ENCODE data around the gene GPC6. TPM values are rescaled to one million over a fixed set of nuclear protein-coding genes. Genes with fewer than 3 reads are reported as not detected.
A peak's percentile ranks its signal among the peaks of the same experiment; 100 is the strongest.

The GPC6 gene
- total RNA-seq, 1 donor from 2014 or later, result 15.6 TPM

DNA sequence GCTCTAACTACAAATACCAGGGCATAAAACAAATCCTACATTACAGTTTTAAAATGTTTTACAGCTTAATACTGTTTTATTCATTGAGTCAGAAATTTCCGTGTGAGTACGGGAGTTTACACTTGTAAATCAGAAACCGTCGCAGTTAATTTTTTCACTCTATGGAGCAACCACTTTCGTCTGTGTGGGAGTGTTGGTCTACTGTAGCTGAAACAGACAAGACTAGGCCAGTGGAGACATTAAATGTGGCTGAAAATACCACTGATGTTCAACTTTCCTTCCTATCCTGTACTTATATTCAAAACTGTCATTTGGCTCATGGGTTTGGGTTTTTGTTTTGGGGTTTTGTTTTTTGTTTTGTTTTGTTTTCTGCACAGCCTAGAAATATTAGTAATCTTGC is 984.2 kb downstream of the GPC6 start:
- ATAC-seq (no peak), DNase-seq (ENCODE audit: low spot score) (no peak)

DNA sequence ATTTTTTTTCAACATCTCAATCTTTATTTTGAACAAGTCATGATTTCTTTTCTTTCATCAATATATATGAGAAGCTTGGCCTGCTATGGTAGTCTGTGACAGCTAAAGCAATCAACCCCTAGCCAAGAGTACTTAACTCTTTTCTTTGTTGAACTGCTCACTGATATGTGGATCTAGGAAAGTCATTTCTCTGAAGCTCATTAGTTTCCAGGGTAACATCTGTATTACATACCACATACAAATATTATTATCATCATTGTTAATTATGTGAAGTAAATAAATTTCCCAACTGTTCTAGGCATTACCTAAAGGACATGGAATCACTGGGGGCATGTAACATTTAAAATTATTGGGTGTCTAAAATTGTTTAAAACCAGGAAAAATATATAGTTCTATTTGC is 985.6 kb downstream of the GPC6 start:
- DNase-seq (ENCODE audit: low spot score), result no peak
- no peak for ATAC-seq

DNA sequence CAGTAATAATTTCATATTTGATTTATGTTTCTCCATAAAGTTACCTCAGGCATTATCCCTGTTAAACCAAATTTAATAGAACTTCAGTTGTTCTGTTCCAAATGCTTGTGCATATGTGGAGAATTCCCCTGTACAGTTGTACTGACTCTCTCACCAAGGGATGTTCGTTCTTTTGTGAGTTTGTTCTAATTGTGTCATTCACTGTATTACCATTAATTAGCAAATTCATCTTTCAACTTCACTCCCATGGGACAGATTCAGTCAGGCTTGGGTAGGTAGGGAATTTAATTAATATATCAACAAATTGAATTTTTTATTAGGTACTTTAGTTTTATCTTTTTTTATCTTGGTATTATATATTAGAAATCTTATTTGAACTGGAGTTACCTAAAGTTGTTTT is 987.5 kb downstream of the GPC6 start:
- ATAC-seq, result no peak

DNA sequence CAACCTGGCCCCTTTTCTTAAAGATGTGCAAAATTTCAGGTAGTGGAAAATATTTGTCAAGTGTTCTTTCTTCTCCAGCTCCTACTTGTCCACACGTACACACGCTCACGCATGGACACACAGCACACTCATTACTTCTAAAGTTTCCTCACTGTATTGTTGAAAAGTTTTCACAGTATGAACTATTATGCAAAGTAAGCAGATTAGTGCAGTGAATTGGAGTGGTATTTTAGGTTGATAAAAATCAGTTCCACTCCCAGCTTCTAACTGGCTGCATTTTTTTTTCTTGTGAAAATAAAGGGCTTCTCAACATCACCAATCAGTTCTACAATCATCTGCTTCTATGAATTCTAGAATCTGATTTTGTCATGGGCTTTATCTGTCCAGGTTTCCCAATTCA is 988.4 kb downstream of the GPC6 start:
- DNase-seq (ENCODE audit: low spot score), result no peak
- no peak for ATAC-seq

More for the DNA sequence above, 987.5 kb downstream of the GPC6 start:
- DNase-seq (ENCODE audit: low spot score), result no peak

DNA sequence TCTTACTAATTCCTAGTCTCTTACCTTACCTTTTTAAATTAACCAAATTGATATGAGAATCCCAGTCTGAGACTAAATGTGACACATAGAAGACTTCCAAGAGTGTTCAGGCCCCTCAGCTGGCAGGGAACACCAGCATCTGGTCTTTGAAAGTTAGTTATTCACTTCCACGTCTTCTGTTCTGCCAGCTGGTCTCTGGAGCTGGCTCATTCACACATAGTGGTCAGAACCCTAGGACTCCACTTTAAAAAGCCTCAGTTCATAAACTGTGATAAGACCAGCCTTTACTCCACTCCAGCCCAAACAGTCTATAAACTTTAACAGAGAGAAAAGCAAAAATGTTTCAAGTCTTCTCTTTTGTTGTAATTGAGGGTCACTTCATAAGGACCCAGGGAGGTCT is 989.9 kb downstream of the GPC6 start:
- ATAC-seq (no peak), DNase-seq (ENCODE audit: low spot score) (no peak)

DNA sequence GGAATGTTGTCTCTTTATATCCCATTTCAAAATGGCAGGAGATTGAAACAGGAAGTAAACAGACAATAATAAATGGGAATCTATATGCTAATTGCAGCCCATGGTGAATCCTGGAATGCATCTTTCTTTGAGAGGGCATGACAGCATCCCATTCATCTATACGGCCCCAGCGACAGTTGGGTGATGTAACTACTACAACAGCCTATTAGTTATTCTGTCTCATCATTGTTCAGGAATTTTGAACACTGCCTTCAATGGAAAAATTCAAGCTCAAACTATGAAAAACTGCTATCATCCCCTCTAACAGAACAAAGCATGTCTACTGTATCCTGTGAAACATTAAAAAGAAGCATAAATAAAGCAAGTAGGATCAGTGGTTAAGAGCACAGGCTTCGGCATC is 990.8 kb downstream of the GPC6 start:
- ATAC-seq, result no peak
- DNase-seq (ENCODE audit: low spot score), result no peak

DNA sequence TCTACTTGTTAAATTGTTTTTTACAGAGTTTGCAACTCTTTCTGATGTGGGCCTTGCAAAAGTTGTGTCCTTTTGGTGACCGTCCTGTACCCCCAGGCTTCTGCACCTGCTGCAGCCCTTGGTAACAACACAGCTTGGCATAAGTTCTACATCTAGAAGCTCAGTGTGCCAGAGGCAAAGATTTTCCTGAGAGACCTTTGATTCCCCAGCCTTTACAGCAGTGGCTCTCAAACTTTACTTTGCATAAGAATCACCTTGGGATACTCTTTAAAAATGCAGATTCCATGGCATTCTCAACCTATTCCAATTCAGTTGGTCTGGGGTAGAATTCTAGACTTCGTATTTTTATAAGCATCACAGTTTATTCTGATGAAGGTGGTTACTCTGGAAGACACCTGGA is 991.9 kb downstream of the GPC6 start:
- ATAC-seq (no peak), DNase-seq (ENCODE audit: low spot score) (no peak)

DNA sequence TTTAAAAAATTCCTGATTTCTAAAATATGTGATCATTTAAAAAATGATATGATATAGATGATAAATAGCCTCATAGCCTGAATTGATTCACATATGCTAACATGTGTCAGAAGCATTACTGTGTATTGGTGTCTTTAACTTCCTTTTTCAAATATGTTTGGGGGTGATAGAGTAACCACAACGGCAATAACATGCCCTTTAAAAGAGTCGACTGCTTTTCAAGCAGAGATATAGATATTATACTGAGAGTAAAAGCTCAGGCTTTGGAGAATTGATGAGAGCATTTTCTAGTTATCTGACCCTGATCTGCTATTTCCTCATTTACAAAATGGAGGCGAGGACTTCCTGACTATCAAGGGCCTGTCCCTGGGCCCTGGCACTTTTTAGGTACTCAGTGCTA is 992.3 kb downstream of the GPC6 start:
- ATAC-seq (no peak), DNase-seq (ENCODE audit: low spot score) (no peak)

DNA sequence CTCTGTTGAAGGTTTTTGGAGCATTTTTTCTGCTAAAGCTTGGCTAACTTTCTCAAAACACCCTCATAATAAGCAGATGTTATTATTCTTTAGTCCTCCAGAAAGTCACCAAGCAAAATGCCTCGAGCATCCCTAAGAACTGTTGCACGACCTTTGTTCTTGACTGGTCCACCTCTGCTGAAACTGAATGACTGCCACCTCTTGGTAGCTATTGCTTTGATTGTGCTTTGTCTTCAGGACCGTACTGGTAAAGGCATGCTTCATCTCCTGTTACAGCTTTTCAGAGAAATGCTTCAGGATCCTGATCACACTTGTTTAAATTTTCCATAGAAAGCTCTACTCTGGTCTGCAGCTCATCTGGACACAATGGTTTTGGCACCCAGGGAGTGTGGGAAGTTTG is 998.1 kb downstream of the GPC6 start:
- ATAC-seq (peak; percentile 41), DNase-seq (ENCODE audit: low spot score) (no peak)

DNA sequence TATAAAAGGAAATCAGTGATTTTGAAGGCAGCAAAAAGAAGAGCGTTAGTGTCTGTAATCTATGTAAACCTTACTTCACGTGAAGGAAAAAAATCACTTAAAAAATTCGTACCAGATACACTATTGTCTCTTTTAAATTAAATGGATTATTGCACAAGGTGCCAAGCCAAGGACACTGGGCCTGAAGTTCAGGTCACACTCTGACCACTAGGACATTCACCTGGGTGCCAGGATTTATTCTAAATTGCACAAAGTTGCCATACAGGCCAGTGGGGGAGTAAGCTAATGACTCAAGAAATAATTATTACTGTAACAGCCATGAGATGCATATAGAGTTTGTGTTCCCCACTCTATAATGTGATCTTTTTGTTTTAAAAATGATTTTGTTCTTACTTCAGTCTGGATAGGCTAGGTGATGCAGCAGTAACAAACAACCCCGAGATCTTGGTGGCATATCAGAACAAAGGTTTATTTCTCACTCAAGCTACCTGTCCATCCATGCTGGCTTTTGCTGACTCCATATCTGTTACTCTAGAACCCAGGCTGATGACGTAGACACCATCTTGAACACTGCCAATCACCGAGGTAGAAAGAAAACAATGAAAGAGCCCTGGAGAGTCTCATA is 1000.8 kb downstream of the GPC6 start:
- no peak for DNase-seq (ENCODE audit: low spot score)
- peak; percentile 53 for ATAC-seq

DNA sequence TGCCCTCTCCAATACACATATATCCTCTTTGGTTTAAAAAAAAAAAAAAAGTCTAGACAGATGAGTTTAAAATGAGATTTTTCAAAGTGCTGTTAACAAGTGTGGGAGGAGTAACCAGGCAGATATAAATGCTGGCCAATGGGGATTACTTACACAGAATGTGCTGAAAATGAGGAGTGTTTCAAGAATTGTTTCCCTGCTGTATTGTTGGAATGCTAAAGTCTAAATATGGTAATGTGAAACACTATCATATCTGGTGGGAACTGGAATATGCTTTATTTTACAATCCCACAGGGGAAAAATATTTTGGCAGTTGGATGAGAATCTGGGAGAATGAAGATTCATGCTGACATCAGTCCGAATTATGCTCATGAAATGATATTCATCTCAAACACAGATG is 1002.2 kb downstream of the GPC6 start:
- no peak for DNase-seq (ENCODE audit: low spot score)

DNA sequence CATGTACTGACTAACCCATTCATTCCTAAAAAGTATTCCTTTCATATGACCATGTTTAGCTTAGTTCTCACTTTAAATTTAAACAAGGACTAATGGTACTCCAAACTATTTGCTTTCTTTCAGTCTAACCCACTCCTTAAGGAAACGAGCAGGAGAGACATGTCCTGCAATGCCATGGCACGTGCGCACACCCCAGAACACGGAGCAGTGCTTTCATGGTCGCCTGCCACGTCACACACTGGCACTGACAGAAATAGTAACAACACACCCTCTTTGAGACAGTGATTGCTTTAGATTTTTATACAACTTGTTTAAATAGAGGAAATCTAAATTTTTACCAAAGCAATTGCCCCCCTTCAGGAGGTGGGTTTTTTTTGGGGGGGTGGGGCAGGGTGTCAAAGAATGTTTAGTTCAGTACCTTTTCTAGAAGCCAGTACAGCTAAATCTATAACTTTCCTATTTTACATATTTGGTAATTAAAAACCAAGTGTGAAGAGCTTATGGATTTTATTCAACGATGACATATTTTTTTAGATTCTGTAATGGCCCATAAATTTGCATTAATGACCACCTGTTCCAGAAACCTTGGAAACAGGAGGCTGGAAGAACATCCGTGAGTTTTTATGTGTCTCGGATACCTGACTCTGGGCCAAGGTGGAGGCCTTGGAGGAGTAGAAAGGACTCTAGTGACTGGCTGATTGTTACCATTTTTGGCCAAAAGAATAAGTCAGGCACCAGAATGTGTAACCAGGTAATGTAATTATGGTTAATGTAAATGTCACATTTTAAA is 1005.7 kb downstream of the GPC6 start:
- no peak for DNase-seq (ENCODE audit: low spot score)
- ATAC-seq, result no peak

More for the DNA sequence above, 1002.2 kb downstream of the GPC6 start:
- no peak for ATAC-seq

DNA sequence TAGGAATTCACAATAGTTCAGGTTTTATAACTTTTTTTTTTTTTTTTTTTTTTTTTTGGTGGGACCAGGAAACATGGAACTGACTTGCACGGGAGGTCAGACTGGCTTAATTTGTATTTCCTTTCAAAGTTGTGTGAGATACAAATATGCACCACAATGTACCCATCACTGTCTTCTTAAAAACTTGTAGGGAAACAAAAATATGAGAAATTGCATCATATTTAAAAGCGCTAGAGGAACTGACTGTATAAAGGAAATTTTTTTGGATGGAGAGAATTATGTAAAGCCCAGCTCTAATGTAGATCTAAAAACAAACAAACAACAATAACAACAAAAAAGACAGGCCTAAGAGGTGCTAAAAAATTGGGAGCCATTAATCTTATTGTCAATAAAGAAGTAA is 1006.3 kb downstream of the GPC6 start:
- DNase-seq (ENCODE audit: low spot score) (no peak), ATAC-seq (no peak)

DNA sequence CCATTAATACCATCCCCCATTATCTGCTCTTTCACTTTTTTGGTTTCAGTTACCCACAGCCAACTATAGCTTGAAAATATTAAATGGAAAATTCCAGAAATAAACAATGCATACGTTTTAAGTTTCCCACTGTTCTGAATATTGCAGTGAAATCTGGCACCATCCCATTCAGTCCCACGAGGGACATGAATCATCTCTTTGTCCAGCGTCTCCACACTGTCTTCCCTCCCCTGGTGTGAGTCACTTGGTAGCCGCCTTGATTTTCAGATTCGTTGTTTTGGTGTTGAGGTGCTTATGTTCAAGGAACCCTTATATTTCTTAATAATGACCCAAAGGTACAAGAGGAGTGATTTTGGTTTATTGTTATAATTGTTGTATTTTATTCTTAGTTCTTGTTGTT is 1006.8 kb downstream of the GPC6 start:
- ATAC-seq (no peak), DNase-seq (ENCODE audit: low spot score) (no peak)

DNA sequence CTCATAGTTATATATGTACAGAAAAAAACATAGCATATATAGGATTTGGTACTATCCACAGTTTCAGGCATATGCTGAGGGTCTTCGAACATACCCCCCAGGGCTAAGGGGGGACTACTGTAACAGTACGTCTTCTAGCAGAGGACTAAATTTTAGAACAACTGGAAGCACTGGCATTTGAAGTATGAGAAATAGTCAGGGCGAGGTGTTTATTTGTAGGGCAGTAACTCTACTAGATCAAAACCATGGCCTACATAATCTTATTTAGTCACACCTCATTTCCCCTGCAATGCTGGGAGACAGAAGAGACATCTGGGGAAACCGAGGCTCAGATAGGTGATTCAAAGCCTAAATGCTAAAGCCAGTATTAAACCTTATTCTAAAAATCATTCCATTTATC is 1007.2 kb downstream of the GPC6 start:
- ATAC-seq (no peak), DNase-seq (ENCODE audit: low spot score) (no peak)

DNA sequence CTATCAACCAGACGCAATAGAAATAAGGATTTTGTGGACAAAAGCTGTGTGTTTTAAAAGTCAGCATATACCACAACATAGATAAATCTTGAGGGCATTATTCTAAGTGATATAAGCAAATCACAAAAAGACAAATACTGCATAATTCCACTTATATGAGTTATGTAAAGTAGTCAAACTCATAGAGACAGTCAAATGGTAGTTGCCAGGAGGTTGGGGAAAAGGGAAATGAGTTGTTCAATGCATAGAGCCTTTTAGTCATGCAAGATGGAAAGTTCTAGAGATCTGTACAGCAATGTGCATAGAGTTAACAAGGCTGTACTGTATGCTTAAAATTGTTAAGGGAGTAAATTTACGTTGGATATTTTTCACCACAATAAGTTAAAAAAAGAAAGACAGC is 1008.1 kb downstream of the GPC6 start:
- DNase-seq (ENCODE audit: low spot score) (no peak), ATAC-seq (no peak)

DNA sequence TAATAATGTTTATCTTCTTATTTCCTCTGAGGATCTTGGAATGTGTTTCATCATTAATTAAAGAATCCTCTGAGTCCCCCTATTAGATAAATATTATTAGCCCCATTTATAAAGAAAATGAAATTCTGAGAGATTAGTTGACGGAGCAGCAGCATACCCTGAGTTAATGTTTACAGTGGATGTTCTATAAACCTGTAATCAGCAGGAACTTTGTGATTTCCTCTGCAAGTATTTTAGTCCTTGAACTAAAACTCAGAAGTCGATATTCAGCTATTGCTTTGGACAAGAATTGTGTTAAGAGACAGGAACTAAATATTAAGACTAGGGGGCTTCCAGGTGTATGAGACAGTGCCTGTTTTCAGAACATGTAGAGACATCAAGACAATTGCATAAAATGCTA is 1009.5 kb downstream of the GPC6 start:
- DNase-seq (ENCODE audit: low spot score), result no peak
- ATAC-seq, result peak; percentile 73

DNA sequence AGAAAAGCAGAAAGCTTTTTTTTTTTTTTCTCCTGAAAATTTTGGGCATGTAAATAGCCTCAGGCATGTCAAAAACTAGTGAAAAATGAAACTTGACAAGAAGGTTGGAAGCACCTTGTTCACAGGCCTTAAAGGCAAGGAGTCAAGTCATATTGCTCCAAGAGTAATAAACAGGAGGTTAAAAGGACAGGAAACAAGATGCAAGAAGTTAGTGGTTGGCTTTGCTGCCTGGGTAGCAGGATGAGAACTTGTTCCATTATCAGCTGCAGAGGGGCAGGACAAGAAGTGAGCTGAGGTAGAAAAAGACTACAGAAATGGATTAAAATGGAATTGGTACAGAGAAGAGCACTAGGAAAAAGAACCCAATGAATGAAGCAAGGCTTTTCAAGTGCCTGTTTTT is 1010.3 kb downstream of the GPC6 start:
- no peak for DNase-seq (ENCODE audit: low spot score)

DNA sequence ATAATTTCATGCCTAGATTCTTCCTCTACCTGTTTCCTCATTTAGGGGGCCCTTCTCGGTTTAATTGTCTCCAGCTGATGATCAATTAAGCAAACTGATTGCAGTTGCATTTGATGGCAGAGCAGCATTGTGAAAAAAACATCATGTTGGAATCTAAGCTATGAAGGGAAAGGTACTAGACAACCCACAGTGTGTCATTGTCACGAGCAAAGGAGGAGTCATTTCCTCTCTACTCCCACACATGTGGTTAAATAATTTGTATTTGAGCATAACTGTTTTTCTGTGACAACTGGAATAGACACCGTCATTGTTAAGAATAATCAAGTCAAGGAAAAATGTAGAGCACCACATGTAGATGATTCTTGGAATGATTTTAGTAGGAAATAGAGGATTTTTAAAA is 1012.5 kb downstream of the GPC6 start:
- ATAC-seq (no peak), DNase-seq (ENCODE audit: low spot score) (no peak)

More for the DNA sequence above, 1010.3 kb downstream of the GPC6 start:
- ATAC-seq, result no peak

DNA sequence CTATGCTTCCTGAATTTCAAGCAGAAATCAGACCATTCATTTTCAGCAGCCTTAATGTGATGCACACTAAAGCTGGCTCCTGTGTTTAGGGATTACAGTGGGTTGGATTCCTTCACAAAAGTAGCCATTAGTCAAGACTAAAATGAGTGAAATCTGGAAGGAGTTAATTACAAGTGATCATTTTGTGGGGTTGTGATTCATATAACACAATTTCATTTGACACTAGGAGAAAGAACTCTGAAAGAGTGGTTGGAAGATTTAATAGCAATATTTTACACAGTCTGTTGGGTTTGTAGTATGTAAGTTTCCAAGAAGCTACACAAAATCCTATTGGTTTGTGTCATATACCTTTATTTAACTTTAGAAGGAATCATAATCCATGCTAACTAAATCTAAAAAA is 1015.9 kb downstream of the GPC6 start:
- DNase-seq (ENCODE audit: low spot score), result no peak
- no peak for ATAC-seq

DNA sequence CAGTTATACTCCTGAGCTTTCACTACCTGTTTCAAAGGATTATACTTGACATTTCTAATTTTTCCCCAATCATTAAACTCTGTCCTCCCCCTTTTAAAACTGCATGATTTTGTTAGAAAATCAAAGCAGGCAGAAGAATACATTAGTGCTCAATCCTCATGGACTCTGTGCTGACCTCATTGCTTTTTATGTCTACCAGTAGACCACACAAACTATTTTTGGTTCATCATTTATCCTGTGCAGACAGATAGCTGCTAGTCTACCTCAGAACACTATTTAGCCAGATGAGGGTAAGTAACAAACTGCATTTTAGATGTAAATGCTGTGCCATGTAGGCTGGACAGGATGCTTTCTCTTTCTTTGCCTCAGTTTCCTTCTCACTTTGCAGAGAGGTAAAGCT is 1016.9 kb downstream of the GPC6 start:
- DNase-seq (ENCODE audit: low spot score) (no peak), ATAC-seq (no peak)

DNA sequence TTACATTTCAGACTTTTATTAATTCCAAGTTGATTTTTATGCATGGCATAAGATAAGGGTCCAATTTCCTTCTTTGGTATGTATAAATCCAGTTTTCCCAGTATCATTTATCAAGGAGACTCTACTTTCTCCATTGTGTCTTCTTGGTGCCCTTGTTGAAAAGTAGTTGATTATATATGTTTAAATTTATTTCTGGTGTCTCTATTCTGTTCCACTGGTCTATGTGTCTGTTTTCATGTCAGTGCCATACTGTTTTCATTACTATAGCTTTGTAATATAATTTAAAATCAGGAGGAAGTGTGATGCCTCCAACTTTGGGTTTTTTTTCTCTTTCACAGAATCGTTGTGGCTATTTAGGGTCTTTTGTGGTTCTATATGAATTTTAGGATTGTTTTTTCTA is 1019.9 kb downstream of the GPC6 start:
- no peak for ATAC-seq

DNA sequence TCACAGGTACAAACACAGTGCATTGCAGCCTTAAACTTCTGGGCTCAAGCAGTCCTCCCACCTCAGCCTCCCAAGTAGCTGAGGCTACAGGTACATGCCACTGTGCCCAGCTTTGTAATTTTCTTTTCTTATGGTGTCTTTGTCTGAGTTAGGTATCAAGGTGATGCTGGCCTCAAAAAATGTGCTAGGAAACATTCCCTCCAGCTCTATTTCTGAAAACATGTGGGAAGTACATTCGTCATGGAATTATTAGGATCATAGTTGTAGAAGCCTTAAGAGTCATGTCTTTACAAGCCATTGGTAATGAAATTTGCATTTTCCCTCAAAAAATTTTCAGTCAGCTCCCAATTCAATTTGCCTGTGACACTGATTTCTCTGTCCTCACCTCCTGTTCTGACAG is 1021.3 kb downstream of the GPC6 start:
- no peak for ATAC-seq
- DNase-seq (ENCODE audit: low spot score), result no peak

More for the DNA sequence above, 1019.9 kb downstream of the GPC6 start:
- no peak for DNase-seq (ENCODE audit: low spot score)
